ENCODE measurements around the gene ZDHHC18.

DNA sequence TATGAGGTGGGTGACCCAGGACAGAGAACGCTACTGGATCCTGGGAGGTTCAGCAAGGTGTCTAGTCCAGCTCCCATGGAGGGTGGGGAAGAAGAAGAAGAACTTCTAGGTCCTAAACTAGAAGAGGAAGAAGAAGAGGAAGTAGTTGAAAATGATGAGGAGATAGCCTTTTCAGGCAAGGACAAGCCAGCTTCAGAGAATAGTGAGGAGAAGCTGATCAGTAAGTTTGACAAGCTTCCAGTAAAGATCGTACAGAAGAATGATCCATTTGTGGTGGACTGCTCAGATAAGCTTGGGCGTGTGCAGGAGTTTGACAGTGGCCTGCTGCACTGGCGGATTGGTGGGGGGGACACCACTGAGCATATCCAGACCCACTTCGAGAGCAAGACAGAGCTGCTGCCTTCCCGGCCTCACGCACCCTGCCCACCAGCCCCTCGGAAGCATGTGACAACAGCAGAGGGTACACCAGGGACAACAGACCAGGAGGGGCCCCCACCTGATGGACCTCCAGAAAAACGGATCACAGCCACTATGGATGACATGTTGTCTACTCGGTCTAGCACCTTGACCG lies 47.3 kb upstream of the ZDHHC18 start:
- TF ChIP-seq, protein P1, sequence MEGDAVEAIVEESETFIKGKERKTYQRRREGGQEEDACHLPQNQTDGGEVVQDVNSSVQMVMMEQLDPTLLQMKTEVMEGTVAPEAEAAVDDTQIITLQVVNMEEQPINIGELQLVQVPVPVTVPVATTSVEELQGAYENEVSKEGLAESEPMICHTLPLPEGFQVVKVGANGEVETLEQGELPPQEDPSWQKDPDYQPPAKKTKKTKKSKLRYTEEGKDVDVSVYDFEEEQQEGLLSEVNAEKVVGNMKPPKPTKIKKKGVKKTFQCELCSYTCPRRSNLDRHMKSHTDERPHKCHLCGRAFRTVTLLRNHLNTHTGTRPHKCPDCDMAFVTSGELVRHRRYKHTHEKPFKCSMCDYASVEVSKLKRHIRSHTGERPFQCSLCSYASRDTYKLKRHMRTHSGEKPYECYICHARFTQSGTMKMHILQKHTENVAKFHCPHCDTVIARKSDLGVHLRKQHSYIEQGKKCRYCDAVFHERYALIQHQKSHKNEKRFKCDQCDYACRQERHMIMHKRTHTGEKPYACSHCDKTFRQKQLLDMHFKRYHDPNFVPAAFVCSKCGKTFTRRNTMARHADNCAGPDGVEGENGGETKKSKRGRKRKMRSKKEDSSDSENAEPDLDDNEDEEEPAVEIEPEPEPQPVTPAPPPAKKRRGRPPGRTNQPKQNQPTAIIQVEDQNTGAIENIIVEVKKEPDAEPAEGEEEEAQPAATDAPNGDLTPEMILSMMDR (IDR thresholded peaks at IDR 0.05) = no peak
- TF ChIP-seq POLR2A (IDR thresholded peaks at IDR 0.05) = no peak
